GM21717 (cell line): ENCODE measurements around the gene MYL10.

Experiments used
- ATAC-seq: cut with Tn5 transposase; IDR thresholded peaks from one replicate; pipeline ENCODE4 v1.9.1; 2021; ENCODE audit warnings: mild to moderate bottlenecking, moderate library complexity; ENCODE audit not compliant: unreplicated experiment

Gene MYL10

GRCh38 chr7:101629171-101629570, at the start of gene MYL10:
TSS of gene MYL10 (minus strand) at chr7:101629296. CDS start at chr7:101629118, 178 bp downstream.
- no peak for ATAC-seq

- no peak for ATAC-seq
These were observed 49.6 kb upstream of the MYL10 start for GRCh38 chr7:101678658-101679057.

GRCh38 chr7:101677797-101678479, 48.8 kb upstream of the MYL10 start:
- ATAC-seq, result no peak

GRCh38 chr7:101677391-101677790, 48.3 kb upstream of the MYL10 start:
- no peak for ATAC-seq

GRCh38 chr7:101676956-101677355, 47.9 kb upstream of the MYL10 start:
- ATAC-seq, result no peak

- ATAC-seq, result no peak
These were observed 47.0 kb upstream of the MYL10 start for GRCh38 chr7:101676062-101676598.

GRCh38 chr7:101674439-101674838, 45.3 kb upstream of the MYL10 start:
- no peak for ATAC-seq

- no peak for ATAC-seq
These were observed 44.9 kb upstream of the MYL10 start for GRCh38 chr7:101673951-101674350.

GRCh38 chr7:101673315-101673714, 44.2 kb upstream of the MYL10 start:
- ATAC-seq, result no peak

- no peak for ATAC-seq
These were observed 42.6 kb upstream of the MYL10 start for GRCh38 chr7:101671371-101672356.

GRCh38 chr7:101669307-101669706, 40.2 kb upstream of the MYL10 start:
- no peak for ATAC-seq

- no peak for ATAC-seq
These were observed 39.6 kb upstream of the MYL10 start for GRCh38 chr7:101668726-101669125.

GRCh38 chr7:101667920-101668319, 38.8 kb upstream of the MYL10 start:
- ATAC-seq, result no peak

- ATAC-seq, result no peak
These were observed 38.3 kb upstream of the MYL10 start for GRCh38 chr7:101667399-101667798.

GRCh38 chr7:101666741-101667140, 37.6 kb upstream of the MYL10 start:
- no peak for ATAC-seq

GRCh38 chr7:101666293-101666692, 37.2 kb upstream of the MYL10 start:
- no peak for ATAC-seq

GRCh38 chr7:101664893-101665471, 35.9 kb upstream of the MYL10 start:
- no peak for ATAC-seq

GRCh38 chr7:101664436-101664835, 35.3 kb upstream of the MYL10 start:
- ATAC-seq, result no peak

GRCh38 chr7:101663747-101664146, 34.7 kb upstream of the MYL10 start:
- no peak for ATAC-seq

- no peak for ATAC-seq
These were observed 33.4 kb upstream of the MYL10 start for GRCh38 chr7:101662447-101662998.

- ATAC-seq, result no peak
These were observed 30.6 kb upstream of the MYL10 start for GRCh38 chr7:101659706-101660105.
